ENCODE measurements around the gene RSPO4. TPM values are rescaled to one million over a fixed set of nuclear protein-coding genes. Genes with fewer than 3 reads are reported as not detected.

RSPO4 gene
- total and polyA plus RNA-seq, 2 of the 8 experiments (the other 6 are each of a cell fraction or from before 2014, with no cell fraction given): 3.4 to 6.4 TPM

DNA sequence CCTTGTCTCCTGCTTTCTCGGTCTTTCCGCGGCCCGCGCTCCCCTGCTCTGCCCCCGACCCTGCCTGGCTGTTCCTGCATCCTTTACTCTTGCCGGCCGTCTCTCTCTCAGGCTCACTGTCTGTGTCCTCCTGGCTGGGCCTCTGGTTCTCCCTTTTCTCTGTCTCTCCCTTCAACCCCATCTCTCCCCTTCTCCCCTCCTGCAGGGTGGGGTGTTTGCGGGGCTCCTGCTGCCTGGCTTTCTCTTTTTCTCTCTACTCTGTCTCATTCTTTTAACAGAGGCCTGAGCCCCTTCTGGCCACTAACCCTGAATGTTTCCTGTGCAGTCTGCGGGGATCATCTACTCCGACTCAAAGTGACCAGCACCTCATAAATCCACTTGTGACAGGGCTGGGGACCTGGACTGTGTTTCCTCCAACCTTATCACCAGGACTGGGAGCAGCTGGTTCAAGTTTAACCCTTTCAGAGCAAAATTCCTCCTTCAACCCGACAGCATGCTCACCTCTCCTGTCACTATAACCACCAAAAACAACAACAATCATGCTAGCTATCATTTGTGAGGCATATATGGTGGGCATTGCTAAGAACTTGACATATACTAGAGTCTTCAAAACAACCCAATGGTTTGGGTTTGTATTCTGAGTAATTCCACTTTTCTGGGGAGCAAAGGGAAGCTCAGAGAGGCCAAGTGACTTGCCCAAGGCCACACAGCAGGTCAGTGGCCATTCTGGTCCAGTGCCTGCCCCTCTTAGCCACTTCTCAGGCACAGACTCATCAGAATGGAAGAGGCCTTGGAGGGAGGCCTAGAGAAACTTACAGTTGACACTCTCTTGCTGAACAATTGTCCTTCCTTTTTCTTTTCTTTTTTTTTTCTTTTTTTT is 811 bp upstream of the RSPO4 start:
- no peak overlapping the region for H2AK5ac ChIP-seq (ENCODE audit: low read depth, low read length)
- H3K9ac ChIP-seq (replicated peaks in 1 of 4; ENCODE audit: extremely low read depth in 1 of 4, low read depth in 3 of 4, low read length in 3 of 4): peak overlapping the region in 2 of 4 experiments; percentile 17 to 29; a peak in 2 of 7 replicates
- H2BK120ac ChIP-seq (replicated peaks; ENCODE audit: low read depth, low read length): no peak overlapping the region
- H2BK20ac ChIP-seq (ENCODE audit: low read length): no peak overlapping the region
- no peaks in the 10 kb centered on the region for H3K9me3 ChIP-seq (ENCODE audit: insufficient read depth in 2 of 2, low read depth in 1 of 2, low read length in 1 of 2)
- H3K27me3 ChIP-seq (replicated peaks in 1 of 4; ENCODE audit: control insufficient read depth in 3 of 4, extremely low read depth in 1 of 4, insufficient read depth in 3 of 4, low read length in 3 of 4): peaks cover 4 to 29% (median 20%) of the 10 kb centered on the region in 4 experiments
- H4K91ac ChIP-seq (replicated peaks; ENCODE audit: insufficient read length, low read length): peak overlapping the region; percentile 34
- no peak overlapping the region for H4K5ac ChIP-seq (ENCODE audit: insufficient read length, low read depth, low read length)
- no peak overlapping the region for H2BK15ac ChIP-seq (ENCODE audit: low read length)
- ChIA-PET POLR2A (ENCODE audit: partially characterized antibody) (interaction anchor here (0.7 kb wide), 1 partner anchor 92 kb away, joined by 3 read pairs; no protein-coding TSS in a partner anchor), CTCF (ENCODE audit: partially characterized antibody) (interaction anchor here (1.4 to 1.8 kb wide), 2 partner anchors 46 to 205 kb away, joined by 4 read pairs; no protein-coding TSS in a partner anchor)
- H2BK5ac ChIP-seq (ENCODE audit: low read depth, low read length): no peak overlapping the region
- H3K79me1 ChIP-seq (ENCODE audit: low read depth, low read length): no peaks in the 10 kb centered on the region
- DNase-seq (ENCODE audit: low read depth in 1 of 2, low spot score in 2 of 2) (no peak), FAIRE-seq (no peak)
- peak overlapping the region; percentile 37 to 69 (median 39) for H3K4me3 ChIP-seq (ENCODE audit: extremely low read depth in 1 of 4, insufficient read depth in 2 of 4, low read depth in 3 of 4, low read length in 4 of 4)
- H2AFZ ChIP-seq (ENCODE audit: low read length): peak overlapping the region; percentile 84
- peak overlapping the region; percentile 48 for H3K18ac ChIP-seq (ENCODE audit: extremely low read depth, low read length)
- H4K8ac ChIP-seq (ENCODE audit: extremely low read depth, insufficient read depth, low read length): no peak overlapping the region
- no peak overlapping the region for H2BK12ac ChIP-seq (ENCODE audit: low read depth, low read length)
- H3K36me3 ChIP-seq (ENCODE audit: control insufficient read depth in 2 of 4, insufficient read depth in 4 of 4, low read length in 3 of 4): no peaks in the 10 kb centered on the region
- TF ChIP-seq FOSL1 (IDR thresholded peaks at IDR 0.05; ENCODE audit: insufficient read depth, low read depth, low read length): no peak
- TF ChIP-seq SUZ12 (IDR thresholded peaks at IDR 0.05; ENCODE audit: low read length): no peak
- peak in 1 of 2 experiments; percentile 44; a peak in 1 of 4 replicates for TF ChIP-seq SIN3A (conservative IDR thresholded peaks at IDR 0.05 in 1 of 2, IDR thresholded peaks at IDR 0.05 in 1 of 2; ENCODE audit: low read depth in 1 of 2, low read length in 2 of 2)
- no peak for TF ChIP-seq CBX5 (IDR thresholded peaks at IDR 0.05; ENCODE audit: low read depth, low read length)
- peak; percentile 84 for TF ChIP-seq KDM1A (IDR thresholded peaks at IDR 0.05; ENCODE audit: borderline replicate concordance, low read length)
- H3K23ac ChIP-seq (ENCODE audit: insufficient read length): no peak overlapping the region
- WGBS, 2 experiments (ENCODE audit: extremely low coverage in 1 of 2, insufficient coverage in 1 of 2, insufficient read length in 1 of 2, insufficient replicate concordance in 2 of 2, low coverage in 1 of 2, low lambda C conversion rate in 2 of 2, missing lambda C conversion rate in 1 of 2): 30% methylated on average over 12 of the region's 12 CpGs; no CpG with 5 or more reads in 1 of the 2 experiments
- H3K14ac ChIP-seq (ENCODE audit: insufficient read length): no peak overlapping the region
- peaks cover 0 to 12% (median 4%) of the 10 kb centered on the region in 4 experiments; a peak in 5 of 7 replicates for H3K4me1 ChIP-seq (replicated peaks in 1 of 4; ENCODE audit: control insufficient read depth in 3 of 4, insufficient read depth in 4 of 4, low read length in 3 of 4)
- H3K23me2 ChIP-seq (ENCODE audit: low read depth, low read length): peaks cover 5% of the 10 kb centered on the region; the same call in 1 of the 2 replicates
- peak overlapping the region; percentile 84 to 92 for H3K4me2 ChIP-seq (ENCODE audit: insufficient read depth in 1 of 2, low read depth in 2 of 2, low read length in 2 of 2)
- H3K56ac ChIP-seq (replicated peaks; ENCODE audit: insufficient read length, low read depth, low read length): no peak overlapping the region
- peaks cover 0 to 2% of the 10 kb centered on the region in 2 experiments for H4K20me1 ChIP-seq (replicated peaks in 1 of 2; ENCODE audit: control insufficient read depth in 1 of 2, insufficient read depth in 2 of 2, low read length in 2 of 2)
- no peak overlapping the region for H3K4ac ChIP-seq (replicated peaks; ENCODE audit: insufficient read length, low read depth, low read length)
- no peak overlapping the region for H3K27ac ChIP-seq (ENCODE audit: low read depth, low read length)
- H3K79me2 ChIP-seq (ENCODE audit: control insufficient read depth in 1 of 2, insufficient read depth in 2 of 2, low read length in 2 of 2): no peaks in the 10 kb centered on the region

Data from H1 (cell line).